Activated B cell treated with CpG ODN at 0.5 μM for 24 hours (primary cell): ENCODE data around the gene ANKRD63. TPM values are rescaled to one million over a fixed set of nuclear protein-coding genes. Genes with fewer than 3 reads are reported as not detected.

Experiments
- ATAC-seq: fragments of 200-7000 bp; cut with Tn5 transposase; one replicate; pipeline ENCODE4 v1.10.0; 2021; ENCODE audit warnings: low read depth, mild to moderate bottlenecking, moderate library complexity
- CTCF ChIA-PET: fragments of 350-600 bp; sonication (Branson Sonifier 250); formaldehyde crosslinking; loops from one replicate; lab custom pipeline; 2021; ENCODE audit warnings: antibody characterized with exemption; lab: Charles Lee
- POLR2A ChIA-PET: fragments of 350-600 bp; sonication (Branson Sonifier 250); formaldehyde crosslinking; loops from one replicate; lab custom pipeline; 2021; ENCODE audit warnings: antibody characterized with exemption; lab: Charles Lee
- DNase-seq: peaks from one replicate; pipeline ENCODE4 v3.0.0; 2022
- H3K27ac Mint-ChIP-seq: one replicate; pipeline ENCODE4 v1.8.0; 2020; ENCODE audit warnings: mixed read lengths
- H3K27me3 Mint-ChIP-seq: one replicate; pipeline ENCODE4 v1.8.0; 2021; ENCODE audit warnings: mixed read lengths
- H3K36me3 Mint-ChIP-seq: one replicate; pipeline ENCODE4 v1.8.0; 2021; ENCODE audit warnings: low read depth, mixed read lengths
- H3K4me1 Mint-ChIP-seq: one replicate; pipeline ENCODE4 v1.8.0; 2021; ENCODE audit warnings: mixed read lengths
- H3K4me3 Mint-ChIP-seq: one replicate; pipeline ENCODE4 v1.8.0; 2020; ENCODE audit warnings: mild to moderate bottlenecking, mixed read lengths
- H3K9me3 Mint-ChIP-seq: one replicate; pipeline ENCODE4 v1.8.0; 2020; ENCODE audit warnings: mixed read lengths
- intact Hi-C: fragments of 100-400 bp; cut with micrococcal nuclease; formaldehyde crosslinking; loops from one replicate; pipeline ENCODE4 v1.15.1; 2024
- total RNA-seq: library from RNA; stranded (reverse); gene quantifications from 2 replicates; pipeline ENCODE4 v1.2.3, GENCODE V29; 2022
- TF ChIP-seq, protein P1 (sequence below): fragments of 200-600 bp; IDR thresholded peaks from one replicate; pipeline ENCODE4 v1.8.0; 2022; ENCODE audit warnings: antibody characterized with exemption, mild to moderate bottlenecking

Gene ANKRD63
- total RNA-seq, 1 donor from 2014 or later: not detected

DNA sequence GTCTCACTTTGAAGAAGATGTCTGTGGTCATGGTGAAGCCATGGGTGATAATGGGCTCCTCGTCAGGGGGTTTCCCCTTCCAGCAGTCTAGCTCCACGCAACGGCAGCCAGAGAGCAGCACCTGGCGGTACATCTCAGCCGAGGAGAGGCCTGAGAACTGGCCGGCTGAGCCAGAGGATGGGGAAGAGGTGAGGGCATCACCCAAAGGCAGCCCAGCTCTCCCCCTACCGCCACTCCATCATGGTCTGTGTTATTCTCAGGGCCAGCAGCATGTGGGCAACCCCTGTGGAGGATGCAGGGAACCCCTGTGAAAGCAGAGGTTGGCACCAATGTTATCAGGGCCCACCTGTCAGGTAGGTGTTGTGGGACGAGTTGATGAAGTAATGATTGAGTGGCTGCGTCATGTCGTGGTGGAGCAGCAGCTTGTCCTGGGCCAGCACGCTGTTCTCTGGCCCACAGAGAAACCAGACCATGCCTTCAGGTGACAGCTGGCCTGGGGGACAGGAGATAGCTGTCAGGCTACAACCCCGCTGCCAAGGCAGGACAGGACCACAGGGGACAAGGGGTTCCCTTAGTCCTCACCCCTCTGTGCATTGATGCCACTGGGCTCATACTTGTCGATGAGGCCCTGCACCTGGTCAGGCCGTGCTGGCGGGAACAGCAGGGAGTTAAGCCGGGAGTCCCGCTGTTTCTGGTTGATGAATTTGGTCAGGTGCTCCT lies 15.5 kb upstream of the ANKRD63 start:
- no peak overlapping the region for H3K27ac Mint-ChIP-seq
- POLR2A ChIA-PET: no interaction called here
- CTCF ChIA-PET: no interaction called here

DNA sequence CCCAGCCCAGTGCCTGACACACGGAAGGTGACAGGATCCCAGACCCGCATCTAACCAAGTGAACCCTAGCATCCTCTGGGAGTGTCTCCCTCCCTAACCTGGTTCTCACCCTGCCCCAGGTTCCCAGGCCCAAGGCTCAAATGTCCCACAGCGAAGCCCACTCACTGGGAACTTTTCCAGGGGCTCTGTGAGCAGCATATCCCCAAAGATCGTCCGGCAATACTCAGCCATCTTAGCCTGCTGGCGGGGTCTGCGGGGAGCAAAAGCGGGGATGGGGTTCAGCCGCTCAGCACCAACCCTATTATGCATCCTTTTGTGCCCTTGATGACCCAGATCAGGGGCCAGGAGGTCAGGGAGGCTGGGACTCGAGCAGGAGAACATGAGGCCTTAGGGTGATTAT lies 14.5 kb upstream of the ANKRD63 start:
- H3K27ac Mint-ChIP-seq: no peak overlapping the region
- peaks cover 77% of the 10 kb centered on the region for H3K36me3 Mint-ChIP-seq
- POLR2A ChIA-PET: no interaction called here
- DNase-seq (no peak), ATAC-seq (no peak)
- H3K4me3 Mint-ChIP-seq: no peak overlapping the region
- intact Hi-C loops: no loop called here
- H3K27me3 Mint-ChIP-seq: no peaks in the 10 kb centered on the region
- CTCF ChIA-PET: no interaction called here
- H3K9me3 Mint-ChIP-seq: peaks cover 3% of the 10 kb centered on the region
- TF ChIP-seq, protein P1, sequence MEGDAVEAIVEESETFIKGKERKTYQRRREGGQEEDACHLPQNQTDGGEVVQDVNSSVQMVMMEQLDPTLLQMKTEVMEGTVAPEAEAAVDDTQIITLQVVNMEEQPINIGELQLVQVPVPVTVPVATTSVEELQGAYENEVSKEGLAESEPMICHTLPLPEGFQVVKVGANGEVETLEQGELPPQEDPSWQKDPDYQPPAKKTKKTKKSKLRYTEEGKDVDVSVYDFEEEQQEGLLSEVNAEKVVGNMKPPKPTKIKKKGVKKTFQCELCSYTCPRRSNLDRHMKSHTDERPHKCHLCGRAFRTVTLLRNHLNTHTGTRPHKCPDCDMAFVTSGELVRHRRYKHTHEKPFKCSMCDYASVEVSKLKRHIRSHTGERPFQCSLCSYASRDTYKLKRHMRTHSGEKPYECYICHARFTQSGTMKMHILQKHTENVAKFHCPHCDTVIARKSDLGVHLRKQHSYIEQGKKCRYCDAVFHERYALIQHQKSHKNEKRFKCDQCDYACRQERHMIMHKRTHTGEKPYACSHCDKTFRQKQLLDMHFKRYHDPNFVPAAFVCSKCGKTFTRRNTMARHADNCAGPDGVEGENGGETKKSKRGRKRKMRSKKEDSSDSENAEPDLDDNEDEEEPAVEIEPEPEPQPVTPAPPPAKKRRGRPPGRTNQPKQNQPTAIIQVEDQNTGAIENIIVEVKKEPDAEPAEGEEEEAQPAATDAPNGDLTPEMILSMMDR: no peak
- H3K4me1 Mint-ChIP-seq: peaks cover 3% of the 10 kb centered on the region

More for the DNA sequence above, 15.5 kb upstream of the ANKRD63 start:
- intact Hi-C loops: no loop called here
- peaks cover 3% of the 10 kb centered on the region for H3K4me1 Mint-ChIP-seq
- H3K36me3 Mint-ChIP-seq: peaks cover 80% of the 10 kb centered on the region
- peaks cover 3% of the 10 kb centered on the region for H3K9me3 Mint-ChIP-seq
- TF ChIP-seq, protein P1: no peak
- DNase-seq: no peak
- ATAC-seq: no peak
- H3K27me3 Mint-ChIP-seq: no peaks in the 10 kb centered on the region
- no peak overlapping the region for H3K4me3 Mint-ChIP-seq

DNA sequence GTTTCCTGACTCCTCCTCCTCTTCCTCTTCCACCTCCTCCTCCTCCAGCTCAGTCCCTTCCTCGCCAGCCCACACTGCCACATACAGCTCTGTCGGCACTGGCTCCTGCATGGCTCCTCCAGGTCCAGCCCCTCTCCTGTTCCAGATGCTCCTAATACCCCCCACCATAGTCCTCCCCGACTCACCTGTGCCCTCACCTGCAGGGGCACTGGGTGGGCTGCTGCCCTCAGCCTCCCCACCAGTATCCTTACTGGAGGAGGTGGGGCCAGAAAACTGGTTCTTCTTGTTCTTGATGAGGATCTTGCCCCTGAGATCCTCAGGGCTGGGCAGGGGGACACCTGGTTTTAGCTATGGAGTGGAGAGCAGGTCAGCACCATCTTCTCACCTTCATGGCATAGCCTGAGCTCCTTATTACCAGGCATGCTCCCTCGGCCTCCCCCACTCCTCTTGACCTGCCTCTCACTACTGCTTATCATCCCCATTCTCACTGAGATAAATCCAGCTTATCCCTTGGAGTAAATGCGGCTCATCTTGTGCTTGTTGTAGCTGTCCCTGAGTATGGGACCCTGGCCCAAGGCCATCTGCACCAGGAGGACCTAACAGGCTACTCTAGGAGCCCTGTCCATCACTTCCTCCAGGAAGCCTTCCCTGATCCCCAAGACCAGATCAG lies 13.8 kb upstream of the ANKRD63 start:
- intact Hi-C loops: no loop called here
- H3K9me3 Mint-ChIP-seq: peaks cover 3% of the 10 kb centered on the region
- no peaks in the 10 kb centered on the region for H3K27me3 Mint-ChIP-seq
- DNase-seq: no peak
- peaks cover 77% of the 10 kb centered on the region for H3K36me3 Mint-ChIP-seq
- no peak overlapping the region for H3K27ac Mint-ChIP-seq
- ChIA-PET CTCF (interaction anchor here (0.6 kb wide), 1 partner anchor 57 kb away, joined by 3 read pairs; no protein-coding TSS in a partner anchor), POLR2A (interaction anchor here (0.5 kb wide), 1 partner anchor 25 kb away, joined by 4 read pairs; no protein-coding TSS in a partner anchor)
- H3K4me3 Mint-ChIP-seq: no peak overlapping the region
- H3K4me1 Mint-ChIP-seq: peaks cover 3% of the 10 kb centered on the region
- ATAC-seq: no peak
- TF ChIP-seq, protein P1: no peak

DNA sequence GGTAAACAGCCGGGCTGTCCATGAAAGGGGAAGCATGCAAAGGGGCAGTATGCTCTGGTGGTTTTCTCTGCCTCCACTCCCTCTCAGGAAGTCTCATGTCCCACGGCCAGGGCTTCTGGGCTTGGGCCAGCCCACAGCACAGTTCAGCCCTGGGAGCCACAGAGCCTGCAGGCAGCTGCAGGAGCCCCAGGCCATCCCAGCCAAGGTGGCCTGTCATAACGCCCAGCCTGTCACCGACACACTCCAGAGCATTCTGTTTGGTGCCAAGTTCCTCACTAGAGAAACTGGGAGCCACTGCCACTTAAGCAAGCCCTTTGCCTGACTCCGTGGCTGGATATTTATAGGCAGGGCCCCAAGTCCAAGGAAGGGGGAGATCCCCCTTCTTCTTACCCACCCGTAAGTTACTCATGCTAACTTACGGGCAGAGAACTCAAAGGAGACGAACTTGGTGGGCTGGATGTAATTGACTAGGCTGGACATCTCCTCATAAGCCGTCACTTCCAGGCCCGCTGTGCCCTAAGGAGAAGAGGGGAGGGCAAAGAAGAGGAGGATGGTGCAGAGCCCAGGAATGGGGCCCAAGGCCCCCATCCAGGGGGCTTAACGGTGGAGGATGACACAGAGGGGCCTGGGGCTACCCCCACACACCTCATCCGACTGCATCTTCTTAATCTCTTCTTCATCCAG lies 13.2 kb upstream of the ANKRD63 start:
- H3K9me3 Mint-ChIP-seq: peaks cover 3% of the 10 kb centered on the region
- H3K4me3 Mint-ChIP-seq: no peak overlapping the region
- DNase-seq (no peak), ATAC-seq (no peak)
- ChIA-PET POLR2A (interaction anchor here (0.5 kb wide), 1 partner anchor 26 kb away, joined by 4 read pairs; no protein-coding TSS in a partner anchor), CTCF (interaction anchor here (0.6 kb wide), 1 partner anchor 57 kb away, joined by 3 read pairs; no protein-coding TSS in a partner anchor)
- no peak overlapping the region for H3K27ac Mint-ChIP-seq
- no peaks in the 10 kb centered on the region for H3K27me3 Mint-ChIP-seq
- H3K36me3 Mint-ChIP-seq: peaks cover 71% of the 10 kb centered on the region
- TF ChIP-seq, protein P1: no peak
- H3K4me1 Mint-ChIP-seq: peaks cover 3% of the 10 kb centered on the region
- intact Hi-C loops: no loop called here

DNA sequence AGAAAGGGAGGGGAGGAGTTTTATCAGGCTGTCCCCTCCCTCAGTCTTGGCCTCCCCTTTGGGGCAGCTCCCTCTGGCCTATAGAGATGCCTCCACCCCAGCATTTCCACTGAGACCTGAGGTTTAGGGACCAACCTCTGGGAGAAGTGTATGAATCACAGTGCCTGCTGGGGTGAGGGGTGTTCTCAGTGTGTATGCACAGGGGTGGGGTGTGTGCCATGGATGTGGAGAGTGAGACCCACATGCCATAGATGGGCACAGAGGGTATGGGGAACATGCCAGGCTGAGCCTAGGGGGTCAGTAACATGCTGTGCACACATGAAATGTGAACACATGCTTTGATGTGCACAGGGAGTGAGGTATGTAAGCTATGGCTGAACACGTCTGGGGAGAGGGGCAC lies 12.4 kb upstream of the ANKRD63 start:
- peaks cover 67% of the 10 kb centered on the region for H3K36me3 Mint-ChIP-seq
- H3K27ac Mint-ChIP-seq: no peak overlapping the region
- no peaks in the 10 kb centered on the region for H3K9me3 Mint-ChIP-seq
- TF ChIP-seq, protein P1: no peak
- no peak overlapping the region for H3K4me3 Mint-ChIP-seq
- H3K27me3 Mint-ChIP-seq: no peaks in the 10 kb centered on the region
- DNase-seq: no peak
- no peak for ATAC-seq
- H3K4me1 Mint-ChIP-seq: peaks cover 3% of the 10 kb centered on the region
- POLR2A ChIA-PET: no interaction called here
- CTCF ChIA-PET: no interaction called here
- intact Hi-C loops: no loop called here
